Memory B cell (primary cell): ENCODE data around the gene TMTC2.

Experiments
- ATAC-seq: fragments of 150-1000 bp; cut with Tn5 transposase; 2 replicates; pipeline ENCODE4 v1.10.0; 2021; ENCODE audit warnings: low read depth, mild to moderate bottlenecking, moderate library complexity
- DNase-seq, 2 donors: peaks; one replicate each; pipeline ENCODE4 v3.0.0; 2022; ENCODE audit warnings: low spot score in 2 of 2
- H3K27ac Mint-ChIP-seq: one replicate; pipeline ENCODE4 v1.8.0; 2022; ENCODE audit warnings: mild to moderate bottlenecking, moderate library complexity, mixed read lengths
- H3K27me3 Mint-ChIP-seq: one replicate; pipeline ENCODE4 v1.8.0; 2022; ENCODE audit warnings: mixed read lengths
- H3K36me3 Mint-ChIP-seq: one replicate; pipeline ENCODE4 v1.8.0; 2022; ENCODE audit warnings: mild to moderate bottlenecking, mixed read lengths
- H3K4me1 Mint-ChIP-seq: one replicate; pipeline ENCODE4 v1.8.0; 2022; ENCODE audit warnings: mixed read lengths
- H3K4me3 Mint-ChIP-seq: one replicate; pipeline ENCODE4 v1.8.0; 2022; ENCODE audit warnings: mild to moderate bottlenecking, moderate library complexity, mixed read lengths
- H3K9me3 Mint-ChIP-seq: one replicate; pipeline ENCODE4 v1.8.0; 2022; ENCODE audit warnings: mixed read lengths

TMTC2 gene

GRCh38 chr12:82948491-82948890 is 261.8 kb downstream of the TMTC2 start:
- H3K4me1 Mint-ChIP-seq, result no peaks in the 10 kb centered on the region
- H3K27me3 Mint-ChIP-seq, result no peaks in the 10 kb centered on the region
- no peaks in the 10 kb centered on the region for H3K9me3 Mint-ChIP-seq
- ATAC-seq (no peak), DNase-seq (no peak)
- no peak overlapping the region for H3K4me3 Mint-ChIP-seq
- H3K27ac Mint-ChIP-seq, result no peak overlapping the region
- peaks cover 1% of the 10 kb centered on the region for H3K36me3 Mint-ChIP-seq

- no peak overlapping the region for H3K27ac Mint-ChIP-seq
- H3K27me3 Mint-ChIP-seq, result no peaks in the 10 kb centered on the region
- DNase-seq (no peak), ATAC-seq (no peak)
- no peaks in the 10 kb centered on the region for H3K36me3 Mint-ChIP-seq
- no peaks in the 10 kb centered on the region for H3K9me3 Mint-ChIP-seq
- no peaks in the 10 kb centered on the region for H3K4me1 Mint-ChIP-seq
- no peak overlapping the region for H3K4me3 Mint-ChIP-seq
These were observed 263.6 kb downstream of the TMTC2 start for GRCh38 chr12:82950356-82950755.

DNA sequence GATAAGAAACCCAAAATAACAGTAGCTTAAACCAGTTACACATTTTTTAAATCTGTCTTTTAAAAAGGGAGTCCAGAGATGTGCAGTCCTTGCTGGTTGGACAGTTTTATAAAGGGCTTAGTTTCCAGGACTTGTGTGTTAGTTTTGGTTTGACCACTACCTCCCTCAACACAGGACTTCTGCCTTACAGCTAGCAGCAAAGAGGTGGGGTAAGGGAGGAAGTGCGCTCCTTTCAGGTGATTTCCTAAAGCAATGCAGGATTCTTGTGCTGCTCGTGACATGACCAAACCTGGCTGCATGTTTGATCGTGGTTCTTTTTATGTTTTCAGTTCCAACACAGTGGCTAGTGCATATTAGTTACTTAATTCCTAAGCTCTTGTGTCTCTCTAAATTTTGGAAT is 266.2 kb downstream of the TMTC2 start:
- H3K27ac Mint-ChIP-seq, result no peak overlapping the region
- H3K9me3 Mint-ChIP-seq, result no peaks in the 10 kb centered on the region
- no peaks in the 10 kb centered on the region for H3K27me3 Mint-ChIP-seq
- no peak for DNase-seq
- no peaks in the 10 kb centered on the region for H3K36me3 Mint-ChIP-seq
- H3K4me3 Mint-ChIP-seq, result no peak overlapping the region
- no peaks in the 10 kb centered on the region for H3K4me1 Mint-ChIP-seq
- no peak for ATAC-seq

- Mint-ChIP-seq H3K9me3 (no peaks in the 10 kb centered on the region), H3K27me3 (no peaks in the 10 kb centered on the region), H3K27ac (no peak overlapping the region), H3K36me3 (no peaks in the 10 kb centered on the region), H3K4me1 (no peaks in the 10 kb centered on the region), H3K4me3 (no peak overlapping the region)
- ATAC-seq, result no peak
- no peak for DNase-seq
These were observed 266.7 kb downstream of the TMTC2 start for GRCh38 chr12:82953397-82953796.

DNA sequence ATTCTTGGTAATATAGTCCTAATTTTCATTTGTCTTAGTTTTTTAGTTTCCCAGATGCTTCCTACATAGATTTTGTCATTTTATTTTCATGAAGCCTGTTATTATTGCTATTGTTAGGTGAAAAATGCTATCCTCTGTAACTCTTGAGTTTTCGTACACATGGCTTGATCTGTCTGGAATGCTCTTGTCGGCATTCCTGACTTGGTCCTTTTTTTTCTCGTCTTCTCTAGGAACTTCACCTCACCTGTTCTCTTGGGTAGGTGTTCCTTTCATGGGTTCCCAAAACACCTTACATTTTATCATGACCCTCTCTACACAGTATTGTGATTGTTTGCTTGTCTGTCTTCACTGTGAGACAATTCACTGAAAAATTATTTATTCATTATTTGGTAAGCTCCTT is 267.4 kb downstream of the TMTC2 start:
- no peaks in the 10 kb centered on the region for H3K9me3 Mint-ChIP-seq
- H3K36me3 Mint-ChIP-seq, result no peaks in the 10 kb centered on the region
- H3K27me3 Mint-ChIP-seq, result no peaks in the 10 kb centered on the region
- no peak for ATAC-seq
- H3K27ac Mint-ChIP-seq, result no peak overlapping the region
- no peaks in the 10 kb centered on the region for H3K4me1 Mint-ChIP-seq
- DNase-seq, result no peak
- H3K4me3 Mint-ChIP-seq, result no peak overlapping the region

DNA sequence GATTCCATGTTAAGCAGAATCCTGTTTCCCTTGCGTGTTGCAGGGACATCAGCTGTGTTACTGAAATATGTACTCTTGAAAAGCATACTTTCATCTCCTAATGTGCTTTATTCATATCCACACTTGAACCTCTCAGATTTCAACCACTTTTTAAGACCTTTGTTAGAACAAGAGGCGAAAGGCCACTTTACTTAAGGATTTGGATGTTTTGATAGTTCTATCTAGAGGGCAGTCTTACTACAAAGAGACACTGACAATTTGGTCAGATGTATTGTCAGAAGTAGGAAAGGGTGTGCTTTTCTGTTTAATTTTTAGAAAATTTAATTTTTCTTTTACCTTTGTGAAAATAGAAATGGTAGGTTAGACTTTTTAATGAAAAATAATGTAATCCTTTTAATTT is 267.9 kb downstream of the TMTC2 start:
- Mint-ChIP-seq H3K36me3 (no peaks in the 10 kb centered on the region), H3K9me3 (no peaks in the 10 kb centered on the region), H3K27me3 (no peaks in the 10 kb centered on the region), H3K27ac (no peak overlapping the region), H3K4me1 (no peaks in the 10 kb centered on the region), H3K4me3 (no peak overlapping the region)
- ATAC-seq (no peak), DNase-seq (no peak)

DNA sequence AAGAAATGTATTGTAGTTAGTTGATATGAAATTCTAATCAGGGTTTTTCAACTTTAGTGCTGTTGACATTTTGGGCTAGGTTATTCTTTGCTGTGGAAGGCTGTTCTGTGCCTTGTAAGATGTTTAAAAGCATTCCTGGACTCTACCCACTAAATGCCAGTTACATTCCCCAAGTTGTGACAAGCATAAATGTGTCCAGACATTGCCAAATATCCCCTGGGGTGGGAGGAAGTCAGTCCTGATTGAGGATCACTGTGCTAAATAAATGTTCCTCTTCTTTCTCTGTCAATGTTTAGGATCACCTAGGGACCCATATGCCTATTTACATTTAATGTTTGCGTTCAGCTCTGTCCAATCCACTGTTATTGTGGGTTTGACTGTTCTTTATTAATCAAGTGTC is 268.3 kb downstream of the TMTC2 start:
- ATAC-seq (no peak), DNase-seq (no peak)
- Mint-ChIP-seq H3K4me1 (no peaks in the 10 kb centered on the region), H3K36me3 (no peaks in the 10 kb centered on the region), H3K4me3 (no peak overlapping the region), H3K27ac (no peak overlapping the region), H3K9me3 (no peaks in the 10 kb centered on the region), H3K27me3 (no peaks in the 10 kb centered on the region)

DNA sequence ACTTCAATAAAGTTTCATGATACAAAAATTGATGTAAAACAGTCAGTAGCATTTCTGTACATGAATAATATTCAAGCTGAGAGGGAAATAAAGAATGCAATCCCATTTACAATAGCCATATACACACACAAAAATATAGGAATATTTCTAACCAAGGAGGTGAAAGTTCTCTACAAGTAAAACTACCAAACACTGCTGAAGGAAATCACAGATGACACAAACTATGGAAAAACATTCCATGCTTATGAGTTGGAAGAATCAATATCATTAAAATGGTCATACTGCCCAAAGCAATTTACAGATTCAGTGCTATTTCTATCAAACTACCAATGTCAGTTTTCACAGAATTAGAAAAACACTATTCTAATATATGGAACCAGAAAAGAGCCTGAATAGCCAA is 272.3 kb downstream of the TMTC2 start:
- H3K27ac Mint-ChIP-seq, result no peak overlapping the region
- DNase-seq, result no peak
- no peaks in the 10 kb centered on the region for H3K27me3 Mint-ChIP-seq
- H3K9me3 Mint-ChIP-seq, result no peaks in the 10 kb centered on the region
- H3K36me3 Mint-ChIP-seq, result no peaks in the 10 kb centered on the region
- no peak overlapping the region for H3K4me3 Mint-ChIP-seq
- ATAC-seq, result no peak
- no peaks in the 10 kb centered on the region for H3K4me1 Mint-ChIP-seq

GRCh38 chr12:82959821-82960220 is 273.1 kb downstream of the TMTC2 start:
- no peak overlapping the region for H3K27ac Mint-ChIP-seq
- no peaks in the 10 kb centered on the region for H3K27me3 Mint-ChIP-seq
- H3K9me3 Mint-ChIP-seq, result no peaks in the 10 kb centered on the region
- ATAC-seq, result no peak
- no peaks in the 10 kb centered on the region for H3K4me1 Mint-ChIP-seq
- no peak for DNase-seq
- H3K36me3 Mint-ChIP-seq, result no peaks in the 10 kb centered on the region
- no peak overlapping the region for H3K4me3 Mint-ChIP-seq

GRCh38 chr12:82961835-82962234 is 275.1 kb downstream of the TMTC2 start:
- Mint-ChIP-seq H3K27ac (no peak overlapping the region), H3K9me3 (no peaks in the 10 kb centered on the region), H3K27me3 (no peaks in the 10 kb centered on the region), H3K4me3 (no peak overlapping the region), H3K36me3 (no peaks in the 10 kb centered on the region), H3K4me1 (no peaks in the 10 kb centered on the region)
- DNase-seq (no peak), ATAC-seq (no peak)

- Mint-ChIP-seq H3K27ac (no peak overlapping the region), H3K36me3 (no peaks in the 10 kb centered on the region), H3K9me3 (no peaks in the 10 kb centered on the region), H3K4me1 (no peaks in the 10 kb centered on the region), H3K4me3 (no peak overlapping the region), H3K27me3 (no peaks in the 10 kb centered on the region)
- DNase-seq, result no peak
- no peak for ATAC-seq
These were observed 277.2 kb downstream of the TMTC2 start for GRCh38 chr12:82963956-82964355.

- H3K4me1 Mint-ChIP-seq, result no peaks in the 10 kb centered on the region
- H3K4me3 Mint-ChIP-seq, result no peak overlapping the region
- H3K36me3 Mint-ChIP-seq, result no peaks in the 10 kb centered on the region
- no peak for DNase-seq
- H3K27me3 Mint-ChIP-seq, result no peaks in the 10 kb centered on the region
- no peaks in the 10 kb centered on the region for H3K9me3 Mint-ChIP-seq
- H3K27ac Mint-ChIP-seq, result no peak overlapping the region
- ATAC-seq, result no peak
These were observed 277.7 kb downstream of the TMTC2 start for GRCh38 chr12:82964446-82964845.

DNA sequence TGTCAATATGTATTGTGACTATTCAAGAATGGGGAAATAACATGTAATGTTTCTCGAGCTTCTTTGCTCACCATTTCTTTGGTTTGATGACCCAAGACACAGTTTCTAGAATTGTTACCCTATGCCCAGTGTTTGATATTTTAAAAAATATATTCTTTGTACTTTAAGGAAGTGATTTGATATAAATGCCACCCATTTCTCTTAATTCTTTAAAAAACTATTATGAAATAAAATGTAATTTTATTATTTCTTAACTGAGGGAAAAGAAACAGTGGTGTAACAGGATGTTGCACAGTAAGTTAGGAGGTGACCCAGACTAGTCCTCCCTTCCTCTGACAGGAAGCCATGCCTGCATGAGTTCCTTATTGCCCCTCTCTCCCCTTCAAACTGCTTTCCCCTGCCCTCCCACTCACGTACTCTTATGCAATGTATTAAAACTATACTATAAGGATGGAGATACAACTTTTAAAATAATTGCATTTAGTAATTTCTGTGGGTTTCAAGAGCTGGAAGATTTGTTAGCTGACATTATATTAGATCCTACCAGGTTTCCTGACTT is 279.4 kb downstream of the TMTC2 start:
- no peak for DNase-seq
- ATAC-seq, result no peak
- peaks cover 3% of the 10 kb centered on the region for H3K36me3 Mint-ChIP-seq

GRCh38 chr12:82968631-82969367 is 282.1 kb downstream of the TMTC2 start:
- no peak for DNase-seq
- Mint-ChIP-seq H3K9me3 (no peaks in the 10 kb centered on the region), H3K27ac (no peak overlapping the region), H3K4me1 (no peaks in the 10 kb centered on the region), H3K36me3 (peaks cover 3% of the 10 kb centered on the region), H3K27me3 (no peaks in the 10 kb centered on the region), H3K4me3 (no peak overlapping the region)
- no peak for ATAC-seq

More for the DNA sequence above, 279.4 kb downstream of the TMTC2 start:
- no peaks in the 10 kb centered on the region for H3K9me3 Mint-ChIP-seq
- H3K27ac Mint-ChIP-seq, result no peak overlapping the region
- no peaks in the 10 kb centered on the region for H3K27me3 Mint-ChIP-seq
- no peak overlapping the region for H3K4me3 Mint-ChIP-seq
- no peaks in the 10 kb centered on the region for H3K4me1 Mint-ChIP-seq

DNA sequence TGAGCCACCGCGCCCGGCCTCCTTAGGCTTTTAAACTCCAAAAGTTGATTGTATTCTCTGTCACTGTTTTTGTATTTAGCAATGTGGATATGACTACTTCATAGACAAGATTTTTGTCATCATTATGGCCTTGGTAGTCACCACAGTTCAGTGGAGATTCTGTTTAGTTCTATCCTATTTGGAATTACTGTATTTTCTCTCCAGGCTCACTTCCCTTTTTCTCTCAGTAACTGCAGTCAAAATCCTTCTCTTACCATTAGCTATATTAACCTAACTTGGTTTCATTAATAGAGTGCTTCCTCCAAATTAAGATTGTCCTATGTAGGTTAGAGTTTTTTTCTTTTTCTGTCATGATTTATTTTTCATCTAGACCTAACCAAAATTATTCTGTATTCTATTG is 283.9 kb downstream of the TMTC2 start:
- no peak for ATAC-seq
- Mint-ChIP-seq H3K27me3 (no peaks in the 10 kb centered on the region), H3K27ac (no peak overlapping the region), H3K36me3 (peaks cover 3% of the 10 kb centered on the region), H3K4me3 (no peak overlapping the region), H3K9me3 (no peaks in the 10 kb centered on the region), H3K4me1 (no peaks in the 10 kb centered on the region)
- DNase-seq, result no peak
